GM18499 (cell line): ENCODE data around the gene HOXD8.

Experiments
- ATAC-seq: cut with Tn5 transposase; IDR thresholded peaks from one replicate; pipeline ENCODE4 v1.9.1; 2021; ENCODE audit warnings: moderate number of reproducible peaks; ENCODE audit not compliant: insufficient read depth, unreplicated experiment

The HOXD8 gene

GRCh38 chr2:176126929-176127773 is 2.4 kb upstream of the HOXD8 start:
- no peak for ATAC-seq

- no peak for ATAC-seq
Measured at GRCh38 chr2:176127774-176128072, 1.8 kb upstream of the HOXD8 start.

DNA sequence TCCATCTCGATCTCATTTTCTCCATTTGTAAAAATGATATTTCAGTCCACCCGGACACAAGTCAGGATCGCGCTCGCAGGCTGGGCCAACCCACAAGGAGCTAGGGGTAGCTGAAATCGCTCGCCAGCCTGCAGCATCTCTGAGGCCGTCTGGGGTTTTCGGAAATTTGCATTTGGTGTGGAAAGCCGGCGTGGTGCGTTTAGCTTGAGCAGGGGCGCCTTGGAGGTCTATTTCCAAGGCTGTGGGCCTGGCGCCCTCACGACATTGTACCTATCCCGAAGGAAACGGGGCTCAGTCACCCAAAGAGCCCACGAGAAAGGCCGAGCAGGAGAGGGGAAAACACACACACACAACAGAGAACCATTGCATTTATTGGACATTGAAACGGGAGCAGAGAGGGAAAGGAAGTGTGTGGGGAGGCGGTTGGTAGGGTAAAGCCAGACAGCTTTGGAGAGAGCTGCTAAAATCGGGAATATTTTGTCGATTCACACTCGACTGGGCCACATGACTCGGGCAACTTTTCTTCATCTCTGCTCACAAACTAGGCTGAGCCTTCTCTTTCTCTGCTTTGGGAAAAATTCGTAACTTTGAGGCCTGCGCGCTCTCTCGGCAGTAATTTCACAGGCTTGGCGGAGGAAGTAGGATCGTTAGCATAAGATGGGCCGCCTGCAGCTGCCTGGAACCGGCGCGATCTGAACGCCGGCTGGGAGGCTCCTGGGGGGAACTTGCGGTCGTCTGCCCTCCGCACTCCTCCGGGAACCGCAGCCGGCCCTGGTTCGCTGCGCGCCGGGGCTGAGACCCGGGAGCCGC is 1.1 kb upstream of the HOXD8 start:
- no peak for ATAC-seq

GRCh38 chr2:176129813-176130146 is 275 bp downstream of the HOXD8 start:
- no peak for ATAC-seq

GRCh38 chr2:176130147-176130956 is 847 bp downstream of the HOXD8 start:
- ATAC-seq, result no peak

- ATAC-seq, result no peak
Measured at GRCh38 chr2:176130957-176131847, 1.7 kb downstream of the HOXD8 start.

- no peak for ATAC-seq
Measured at GRCh38 chr2:176131848-176132158, 2.3 kb downstream of the HOXD8 start.

GRCh38 chr2:176132205-176133171 is 3.0 kb downstream of the HOXD8 start:
- ATAC-seq, result no peak

- ATAC-seq, result no peak
Measured at GRCh38 chr2:176133389-176133788, 3.9 kb downstream of the HOXD8 start.

- ATAC-seq, result no peak
Measured at GRCh38 chr2:176134035-176134434, 4.5 kb downstream of the HOXD8 start.

DNA sequence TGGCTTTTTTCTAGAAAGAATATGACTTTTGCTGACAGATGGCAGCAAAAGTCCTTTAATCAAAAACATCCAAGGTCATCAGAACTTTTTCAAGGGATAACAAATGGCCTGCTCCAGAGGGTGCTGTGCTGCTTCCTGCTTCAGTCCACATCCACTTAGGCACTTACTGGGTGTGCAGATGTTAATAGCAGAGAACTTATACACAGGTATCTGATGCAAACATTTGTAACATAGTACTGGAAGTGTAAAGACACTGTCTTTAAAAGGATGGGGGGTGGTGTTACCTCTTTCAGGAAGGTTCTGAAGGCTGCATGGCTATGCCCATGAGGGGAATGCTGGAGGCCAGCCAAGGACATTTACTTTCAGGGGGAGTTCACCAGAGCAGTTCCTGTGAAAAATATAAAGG is 5.5 kb downstream of the HOXD8 start:
- ATAC-seq, result no peak

DNA sequence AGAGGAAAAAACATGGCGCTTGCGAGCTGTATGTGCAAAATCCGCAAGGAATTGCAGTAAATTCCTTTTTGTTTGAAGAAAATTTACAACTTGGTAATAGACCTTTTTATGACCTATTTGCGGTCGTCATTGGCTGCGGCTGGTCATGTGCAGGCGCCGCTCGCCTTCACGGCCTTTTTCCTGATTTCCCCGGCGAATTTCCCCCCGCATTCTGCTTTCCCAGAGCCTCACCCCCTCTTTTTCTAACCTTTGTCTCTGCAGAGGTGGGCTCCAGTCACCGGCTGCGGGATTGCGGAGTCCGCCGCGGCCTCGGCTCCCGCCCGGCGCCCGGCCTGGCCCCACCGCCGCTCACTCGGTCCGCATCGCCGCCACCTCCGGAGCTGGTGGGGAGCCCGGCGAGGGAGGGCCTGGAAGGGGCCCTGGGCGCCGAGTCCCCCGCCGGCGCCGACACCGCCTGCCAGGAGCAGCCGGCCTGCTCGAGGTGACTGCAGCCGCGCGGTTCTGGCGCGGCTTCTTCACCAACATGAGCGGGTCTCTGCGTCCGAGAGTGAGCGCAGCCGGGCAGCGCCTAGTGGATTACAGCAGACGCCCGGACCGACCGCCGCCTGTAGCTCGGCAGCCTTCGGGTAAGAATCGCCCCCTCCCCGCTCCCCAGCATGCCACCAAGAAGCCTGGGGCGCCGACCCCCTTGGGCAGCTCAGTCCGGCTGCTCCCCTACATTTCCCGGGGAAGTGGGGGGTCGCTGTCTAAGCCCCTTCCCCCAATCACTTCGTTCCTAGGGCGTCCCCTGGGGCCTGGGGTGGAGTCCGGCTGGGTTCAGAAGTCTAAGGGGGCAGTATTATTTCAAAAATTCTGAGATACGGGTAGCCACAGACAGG is 7.1 kb downstream of the HOXD8 start:
- no peak for ATAC-seq

- no peak for ATAC-seq
Measured at GRCh38 chr2:176137252-176137580, 7.7 kb downstream of the HOXD8 start.

- no peak for ATAC-seq
Measured at GRCh38 chr2:176137906-176138305, 8.4 kb downstream of the HOXD8 start.

DNA sequence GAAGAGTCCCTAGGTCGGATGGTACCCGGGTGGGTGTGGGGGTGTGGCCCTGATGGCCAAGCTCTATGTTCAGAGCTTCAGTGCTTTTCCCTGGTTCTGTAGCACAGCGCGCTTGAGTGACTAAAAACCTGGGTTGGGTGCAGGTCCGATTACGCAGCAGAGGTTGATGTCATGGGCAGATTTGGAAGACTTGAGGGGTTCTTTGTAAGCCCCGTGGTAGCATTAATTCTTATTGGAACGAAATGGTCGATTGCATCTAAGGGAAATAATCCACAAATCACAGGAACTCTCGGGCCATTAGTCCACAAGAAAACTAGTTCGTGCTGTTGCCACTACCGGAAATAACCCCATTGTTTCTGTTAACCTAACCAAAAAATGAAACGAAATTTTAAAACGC is 9.0 kb downstream of the HOXD8 start:
- no peak for ATAC-seq

DNA sequence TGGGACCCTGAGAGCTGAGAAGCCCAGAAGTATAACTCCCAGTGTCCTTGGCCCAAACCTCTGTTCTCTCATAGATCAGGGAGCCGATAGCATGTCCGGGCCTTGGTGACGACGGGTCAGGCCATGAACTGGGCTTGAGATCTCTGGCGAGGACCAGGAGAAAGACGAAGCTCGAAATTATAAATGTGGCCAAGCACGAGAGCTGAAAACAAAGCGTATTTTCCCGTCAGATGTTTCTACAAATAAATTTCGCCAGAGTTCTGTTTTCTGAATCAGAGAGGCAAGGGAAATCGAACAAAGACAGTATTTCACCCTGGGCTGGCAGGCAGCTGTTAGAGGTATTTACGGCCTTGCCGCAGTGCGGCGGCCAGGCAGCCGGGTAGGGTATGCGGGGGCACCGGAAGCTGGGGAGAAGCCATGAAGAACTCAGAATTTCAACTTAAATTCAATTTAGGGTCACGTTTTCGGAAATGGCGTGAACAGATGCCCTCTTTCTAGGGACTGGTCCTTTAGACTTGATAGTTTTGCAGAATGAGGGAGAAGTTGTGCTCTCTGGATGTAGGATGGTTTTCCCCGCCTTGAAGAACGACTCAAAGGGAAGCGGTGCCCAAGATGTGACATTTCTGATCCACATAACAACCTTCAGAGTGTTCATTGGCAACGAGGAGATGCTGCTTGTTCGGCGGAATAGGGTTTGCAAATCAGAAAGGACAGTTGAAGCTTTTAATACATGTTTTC is 9.6 kb downstream of the HOXD8 start:
- ATAC-seq, result no peak

DNA sequence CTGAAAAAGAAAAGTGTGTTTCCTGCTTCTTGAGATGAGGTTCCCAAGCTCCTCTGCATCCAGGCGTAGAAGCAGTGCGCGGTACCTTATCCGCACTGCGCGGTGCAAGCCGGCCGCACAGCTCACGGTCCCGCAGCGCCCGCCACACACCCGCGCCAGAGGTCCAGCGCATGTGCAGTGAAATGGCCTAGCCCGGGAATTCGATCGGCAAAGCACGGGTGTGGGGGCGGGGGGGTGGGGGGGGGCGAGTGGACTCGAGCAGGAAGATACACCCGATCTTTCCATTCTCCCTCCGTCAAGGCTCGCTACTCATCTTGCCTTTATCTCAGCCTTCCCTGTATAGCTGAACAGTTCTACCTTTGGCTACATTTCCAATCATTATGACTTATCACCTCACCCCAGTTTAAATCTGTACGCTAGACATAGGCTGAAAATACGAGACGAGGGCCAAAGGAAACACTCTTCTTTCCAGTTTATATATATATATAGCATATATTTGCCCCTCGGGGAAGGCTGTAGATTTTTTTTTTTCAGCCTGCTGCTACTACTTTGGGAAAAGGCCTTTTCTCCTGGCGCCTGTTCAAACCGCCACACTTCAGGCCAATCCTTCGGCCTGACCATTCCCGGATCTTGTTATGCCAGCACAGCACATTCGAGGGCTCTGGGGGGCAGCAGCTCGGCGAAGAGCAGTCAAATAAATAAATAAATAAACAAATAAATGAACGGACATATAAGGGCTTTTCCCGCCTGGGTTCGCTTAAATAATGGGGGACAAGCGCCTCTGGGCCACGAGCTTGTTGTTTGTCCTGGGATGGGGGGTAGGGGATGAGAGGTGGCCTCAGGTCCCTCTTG is 10.4 kb downstream of the HOXD8 start:
- ATAC-seq, result no peak
